ENCODE measurements around the gene MBTPS1.

The MBTPS1 gene

DNA sequence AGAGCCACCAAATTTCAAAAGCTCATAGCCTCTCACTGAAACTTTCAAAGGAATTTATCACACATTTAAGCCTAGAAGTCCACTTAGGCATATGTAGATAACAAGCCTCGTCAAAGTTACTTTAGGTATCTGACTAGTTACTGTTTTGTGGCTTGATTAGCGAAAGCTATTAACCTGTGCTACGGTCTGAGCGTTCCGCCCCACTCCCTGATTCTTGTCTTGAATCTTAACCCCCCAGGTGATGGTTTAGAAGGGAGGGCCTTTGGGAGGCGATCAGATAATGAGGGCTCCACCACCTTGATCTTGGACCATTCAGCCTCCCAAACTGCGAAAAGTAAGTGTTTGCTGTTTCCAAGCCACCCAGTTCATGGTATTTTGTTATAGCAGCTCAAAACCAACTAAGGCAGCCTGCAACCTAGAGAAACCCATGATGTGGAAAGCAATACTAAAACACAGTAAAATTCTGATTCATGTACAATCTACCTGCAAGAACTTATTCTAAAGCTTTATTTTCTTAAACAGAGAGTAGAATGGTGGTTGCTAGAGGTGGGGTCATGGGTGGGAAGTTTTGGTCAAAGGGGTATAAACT, 21.1 kb upstream of the MBTPS1 start:
- H3K4me3 ChIP-seq (ENCODE audit: low read length): no peak overlapping the region
- DNase-seq (ENCODE audit: low read depth): no peak
- TF ChIP-seq, protein P1, sequence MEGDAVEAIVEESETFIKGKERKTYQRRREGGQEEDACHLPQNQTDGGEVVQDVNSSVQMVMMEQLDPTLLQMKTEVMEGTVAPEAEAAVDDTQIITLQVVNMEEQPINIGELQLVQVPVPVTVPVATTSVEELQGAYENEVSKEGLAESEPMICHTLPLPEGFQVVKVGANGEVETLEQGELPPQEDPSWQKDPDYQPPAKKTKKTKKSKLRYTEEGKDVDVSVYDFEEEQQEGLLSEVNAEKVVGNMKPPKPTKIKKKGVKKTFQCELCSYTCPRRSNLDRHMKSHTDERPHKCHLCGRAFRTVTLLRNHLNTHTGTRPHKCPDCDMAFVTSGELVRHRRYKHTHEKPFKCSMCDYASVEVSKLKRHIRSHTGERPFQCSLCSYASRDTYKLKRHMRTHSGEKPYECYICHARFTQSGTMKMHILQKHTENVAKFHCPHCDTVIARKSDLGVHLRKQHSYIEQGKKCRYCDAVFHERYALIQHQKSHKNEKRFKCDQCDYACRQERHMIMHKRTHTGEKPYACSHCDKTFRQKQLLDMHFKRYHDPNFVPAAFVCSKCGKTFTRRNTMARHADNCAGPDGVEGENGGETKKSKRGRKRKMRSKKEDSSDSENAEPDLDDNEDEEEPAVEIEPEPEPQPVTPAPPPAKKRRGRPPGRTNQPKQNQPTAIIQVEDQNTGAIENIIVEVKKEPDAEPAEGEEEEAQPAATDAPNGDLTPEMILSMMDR (conservative IDR thresholded peaks at IDR 0.05; ENCODE audit: low read length): no peak

DNA sequence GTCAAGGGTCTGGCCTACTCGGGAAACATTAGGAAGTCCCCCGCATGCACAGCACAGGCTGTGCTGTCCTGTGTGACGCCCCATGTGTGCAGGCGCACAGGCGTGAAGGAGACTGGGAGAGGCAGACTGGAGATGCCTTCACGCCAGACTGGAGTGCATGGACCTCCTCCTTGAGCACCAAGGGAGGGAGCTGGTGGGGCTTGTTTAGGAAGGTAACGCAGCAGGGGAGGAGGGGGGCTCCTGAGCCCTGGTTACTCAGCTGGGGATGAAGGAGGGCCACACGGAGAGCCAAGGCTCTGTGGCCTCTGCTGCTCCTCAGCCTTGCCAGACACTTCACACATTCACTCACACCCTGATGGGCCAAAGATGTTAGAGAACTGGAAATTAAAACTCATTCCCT, 20.5 kb upstream of the MBTPS1 start:
- no peak for DNase-seq (ENCODE audit: low read depth)
- TF ChIP-seq, protein P1 (conservative IDR thresholded peaks at IDR 0.05; ENCODE audit: low read length): no peak
- H3K4me3 ChIP-seq (ENCODE audit: low read length): no peak overlapping the region

DNA sequence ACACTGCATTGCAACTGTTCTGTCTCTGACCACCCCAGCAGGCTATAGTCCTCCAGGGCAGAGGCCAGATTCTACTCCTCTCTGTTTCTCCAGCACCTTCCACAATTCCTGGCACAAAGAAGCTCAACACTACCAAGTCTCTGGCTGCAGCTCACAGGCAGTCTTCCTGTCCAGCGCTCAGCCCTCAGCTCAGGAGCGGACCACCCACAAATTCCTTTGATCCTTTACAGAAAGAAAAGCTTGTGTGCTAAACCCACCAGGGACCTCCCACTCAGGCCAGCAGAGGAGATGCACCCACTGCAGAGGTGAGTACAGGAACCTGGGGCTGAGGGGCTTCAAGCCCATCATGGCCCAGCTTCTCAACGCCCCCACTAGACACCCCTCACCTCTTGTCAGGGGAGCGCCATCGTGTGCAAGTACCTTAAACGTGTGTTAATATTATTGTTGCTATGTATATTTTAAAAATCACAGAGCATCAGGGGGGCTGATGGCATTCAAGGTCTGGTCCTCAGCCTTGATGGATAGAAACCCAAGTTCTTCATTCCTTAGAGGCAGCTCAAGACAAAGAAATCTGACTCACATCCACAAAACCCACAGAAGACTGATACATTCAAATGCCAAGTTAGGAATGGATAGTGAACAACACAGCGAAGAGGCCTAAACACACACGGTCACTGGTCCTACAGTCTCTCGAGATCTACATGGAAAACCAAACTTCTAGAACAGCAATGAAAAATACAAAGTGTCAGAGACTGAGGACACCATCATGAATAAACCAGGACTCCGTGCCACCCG, 19.8 kb upstream of the MBTPS1 start:
- H3K4me3 ChIP-seq (ENCODE audit: low read length): no peak overlapping the region
- DNase-seq (ENCODE audit: low read depth): no peak
- TF ChIP-seq, protein P1 (conservative IDR thresholded peaks at IDR 0.05; ENCODE audit: low read length): no peak

DNA sequence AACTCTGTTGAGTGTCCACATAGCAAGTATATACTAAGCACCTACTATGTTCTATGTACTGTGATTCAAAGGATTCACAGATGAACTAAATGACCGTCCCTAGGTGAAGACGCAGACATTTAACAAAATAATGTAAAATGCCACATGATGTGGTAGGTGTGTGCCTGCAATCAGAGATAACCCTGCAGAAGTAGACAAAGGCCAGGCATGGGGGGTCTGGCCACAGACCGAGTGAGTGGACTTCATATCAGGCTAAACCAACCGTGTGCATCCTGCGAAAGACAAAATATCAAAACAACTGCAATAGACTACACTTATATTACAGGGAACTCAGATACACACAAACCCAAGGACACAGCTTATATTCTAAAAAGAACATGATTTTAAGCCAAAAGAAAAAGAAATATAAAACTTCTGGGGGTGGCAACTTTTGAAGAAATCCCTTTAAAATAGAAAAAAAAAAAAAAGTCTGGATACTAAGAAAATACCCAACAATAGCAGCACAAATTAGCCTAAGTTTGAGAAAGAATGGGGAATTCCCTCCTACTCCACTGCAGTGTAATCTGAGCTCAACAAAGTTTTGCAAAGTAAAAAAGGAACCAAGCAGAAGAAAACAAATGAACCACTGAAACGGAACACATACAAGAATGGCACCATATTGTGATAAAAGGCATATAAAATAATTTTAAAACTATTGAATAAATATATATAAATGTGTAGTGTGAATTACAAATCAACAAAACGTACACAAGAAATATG, 16.0 kb upstream of the MBTPS1 start:
- TF ChIP-seq, protein P1 (conservative IDR thresholded peaks at IDR 0.05; ENCODE audit: low read length): no peak
- DNase-seq (ENCODE audit: low read depth): no peak
- H3K4me3 ChIP-seq (ENCODE audit: low read length): no peak overlapping the region

DNA sequence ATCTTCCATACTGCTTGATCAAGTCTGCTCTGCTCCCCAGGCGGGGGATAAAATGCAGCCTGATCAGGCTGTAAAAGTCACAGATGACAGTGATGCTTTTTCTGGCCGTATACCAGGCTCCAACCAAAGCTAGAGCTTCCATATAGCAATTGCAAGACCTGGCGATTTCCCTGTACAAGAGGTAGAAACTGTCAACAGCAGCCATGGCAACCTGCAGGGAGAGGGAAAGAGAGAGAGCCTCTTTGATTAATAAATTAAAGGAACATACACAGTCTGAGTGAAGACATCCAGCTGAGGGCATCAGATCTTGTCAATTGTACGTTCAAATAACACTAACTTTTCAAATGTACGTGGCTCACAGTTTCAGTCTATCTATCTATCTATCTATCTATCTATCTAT, 14.4 kb upstream of the MBTPS1 start:
- H3K4me3 ChIP-seq (ENCODE audit: low read length): no peak overlapping the region
- TF ChIP-seq, protein P1 (conservative IDR thresholded peaks at IDR 0.05; ENCODE audit: low read length): no peak
- no peak for DNase-seq (ENCODE audit: low read depth)

DNA sequence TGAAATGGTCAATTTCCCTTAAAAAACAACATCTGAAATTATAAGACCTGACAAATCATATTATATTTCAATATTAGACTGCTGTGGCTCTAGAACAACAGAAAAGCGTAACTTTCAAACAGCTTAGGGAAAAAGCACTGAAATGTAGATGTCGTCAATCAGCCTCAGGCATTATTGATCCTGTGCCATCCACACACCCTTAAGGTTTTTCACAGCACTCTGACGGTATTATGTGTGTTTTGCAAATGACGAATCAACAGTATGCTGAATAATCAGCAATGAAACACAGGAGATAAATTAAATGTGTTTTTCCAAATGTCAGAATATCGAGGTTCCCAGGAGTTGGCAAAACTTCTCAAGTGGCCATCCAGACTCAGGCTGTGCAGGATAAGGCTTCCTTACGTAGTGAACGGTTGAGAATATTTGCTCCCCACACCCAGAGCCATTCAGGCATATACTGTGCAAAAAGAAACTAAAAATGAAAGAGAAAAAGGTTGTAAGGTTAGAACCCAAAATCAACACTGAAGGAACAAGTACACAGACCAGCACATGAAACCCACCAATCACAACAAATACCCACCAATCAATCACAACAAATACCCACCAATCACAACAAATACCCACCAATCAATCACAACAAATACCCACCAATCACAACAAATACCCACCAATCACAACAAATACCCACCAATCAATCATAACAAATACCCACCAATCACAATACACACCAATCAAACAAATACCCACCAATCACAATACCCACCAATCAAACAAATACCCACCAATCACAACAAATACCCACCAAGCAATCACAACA, 7.7 kb upstream of the MBTPS1 start:
- no peak for DNase-seq (ENCODE audit: low read depth)
- TF ChIP-seq, protein P1 (conservative IDR thresholded peaks at IDR 0.05; ENCODE audit: low read length): no peak
- no peak overlapping the region for H3K4me3 ChIP-seq (ENCODE audit: low read length)
